Panc1 (cell line): Measurements from ENCODE around the gene DDX24. TPM values are rescaled to one million over a fixed set of nuclear protein-coding genes. Genes with fewer than 3 reads are reported as not detected.

ENCODE experiments used
- ATAC-seq: fragments of 200-7000 bp; cut with Tn5 transposase; 2 replicates; pipeline ENCODE4 v1.9.1; 2020; ENCODE audit warnings: mild to moderate bottlenecking, moderate library complexity
- Bru-seq: library from RNA; stranded (reverse); fragments of 400-500 nt; gene quantifications from one replicate; lab custom pipeline; 2021; lab: Mats Ljungman, UMichigan
- BruChase-seq, 2 experiments: library from RNA; stranded (reverse); fragments of 400-500 nt; gene quantifications; one replicate each; lab custom pipeline; 2021; lab: Mats Ljungman, UMichigan
- BruUV-seq: library from RNA; stranded (reverse); fragments of 400-500 nt; replicated peaks from 2 replicates; lab custom pipeline; 2021; lab: Mats Ljungman, UMichigan
- CTCF ChIA-PET: fragments of 300-600 bp; sonication (Branson Sonifier 250); formaldehyde crosslinking; loops from one replicate; lab custom pipeline; 2022; ENCODE audit warnings: antibody characterized with exemption; lab: Charles Lee
- POLR2A ChIA-PET: fragments of 300-600 bp; sonication (Branson Sonifier 250); formaldehyde crosslinking; loops from one replicate; lab custom pipeline; 2022; ENCODE audit warnings: antibody characterized with exemption; lab: Charles Lee
- DNase-seq: peaks from one replicate; pipeline ENCODE4 v3.0.0-alpha.2; 2010; ENCODE audit warnings: low read depth, low spot score
- H3K27ac ChIP-seq: 2 replicates; pipeline ENCODE4 v1.5.1; 2011; ENCODE audit warnings: mild to moderate bottlenecking, low read length, inconsistent platforms
- H3K27me3 ChIP-seq: fragments of 200-500 bp; sonication (Bioruptor generic); 2 replicates; pipeline ENCODE4 v1.6.0; 2014; ENCODE audit warnings: low read length, inconsistent platforms; ENCODE audit not compliant: control insufficient read depth, insufficient read depth
- H3K36me3 ChIP-seq: fragments of 200-500 bp; sonication (Bioruptor generic); 2 replicates; pipeline ENCODE4 v1.5.1; 2014; ENCODE audit warnings: inconsistent platforms, mild to moderate bottlenecking, low read length, moderate library complexity; ENCODE audit not compliant: control insufficient read depth, insufficient read depth
- H3K4me1 ChIP-seq: 2 replicates; pipeline ENCODE4 v1.5.1; 2011; ENCODE audit warnings: inconsistent platforms, mild to moderate bottlenecking, low read length, moderate library complexity; ENCODE audit not compliant: control insufficient read depth, insufficient read depth
- H3K4me3 ChIP-seq, 2 experiments: 2 replicates each; pipeline ENCODE4 v1.5.1; 2011 to 2012; ENCODE audit warnings: low read depth in 2 of 2, low read length in 2 of 2, mild to moderate bottlenecking in 2 of 2, inconsistent platforms in 1 of 2, moderate library complexity in 1 of 2
- H3K9me3 ChIP-seq: fragments of 200-500 bp; sonication (Bioruptor generic); 2 replicates; pipeline ENCODE4 v1.5.1; 2014; ENCODE audit warnings: low read depth, mild to moderate bottlenecking, inconsistent platforms, low read length, moderate library complexity; ENCODE audit not compliant: control insufficient read depth, insufficient read depth
- CTCF ChIP-seq: fragments of 450-650 bp; IDR thresholded peaks from 2 replicates; pipeline ENCODE4 v1.5.1; 2017; ENCODE audit warnings: mild to moderate bottlenecking
- POLR2AphosphoS5 ChIP-seq: IDR thresholded peaks from 2 replicates; pipeline ENCODE4 v1.6.1; 2012; ENCODE audit warnings: mild to moderate bottlenecking, low read depth, low read length, moderate library complexity
- REST ChIP-seq, 2 experiments: IDR thresholded peaks; 2 replicates each; pipeline ENCODE4 v1.6.1; 2011 to 2012; ENCODE audit warnings: low read depth in 2 of 2, control low read depth in 1 of 2, low read length in 1 of 2, mild to moderate bottlenecking in 1 of 2, moderate library complexity in 1 of 2; ENCODE audit not compliant: insufficient read depth in 1 of 2
- SIN3A ChIP-seq: IDR thresholded peaks from 2 replicates; pipeline ENCODE4 v1.6.1; 2012; ENCODE audit warnings: low read depth, mild to moderate bottlenecking, low read length, moderate library complexity, borderline replicate concordance; ENCODE audit not compliant: insufficient read depth
- TCF7L2 ChIP-seq: IDR thresholded peaks from 2 replicates; pipeline ENCODE4 v1.6.1; 2011; ENCODE audit warnings: mild to moderate bottlenecking, low read depth, low read length, inconsistent platforms
- in situ Hi-C: cut with HindIII; loops from 2 replicates; pipeline ENCODE4 v1.10.0; 2016; ENCODE audit warnings: low sequenced_read_pairs, low pct_unique_long_range_greater_than_20kb
- intact Hi-C: fragments of 100-400 bp; cut with micrococcal nuclease; formaldehyde crosslinking; loops from one replicate; pipeline ENCODE4 v1.10.0; 2022; ENCODE audit not compliant: unreplicated experiment
- long read RNA-seq: library from polyadenylated mRNA; unstranded; transcript quantifications from one replicate; pipeline ENCODE4 v2.0.0, GENCODE V29; 2021; ENCODE audit not compliant: unreplicated experiment
- polyA plus RNA-seq: library from polyadenylated mRNA; unstranded; fragments of >200 nt; gene quantifications from one replicate; pipeline ENCODE4 v1.2.1, GENCODE V29; 2012; ENCODE audit warnings: missing spikeins; ENCODE audit not compliant: insufficient read length
- total RNA-seq: library from RNA; stranded (reverse); gene quantifications from one replicate; pipeline ENCODE4 v1.2.1, GENCODE V29; 2021; ENCODE audit not compliant: unreplicated experiment

Gene DDX24
- total RNA-seq (103 TPM), Bru-seq, nascent RNA (percentile 79 among the genes with signal in this experiment), BruChase-seq, experiment 1, labeled RNA remaining after a 2-hour chase (percentile 76 among the genes with signal in this experiment), BruChase-seq, experiment 2, labeled RNA remaining after a 6-hour chase (percentile 88 among the genes with signal in this experiment)
- 59.2 TPM for polyA plus RNA-seq
- long read RNA-seq, full-length matches to known transcripts, result 104 of 124 reads
- long read RNA-seq, partial matches to known transcripts, result 13 of 124 reads
- long read RNA-seq, other reads (novel, unspliced or antisense), result 7 of 124 reads

- ChIA-PET POLR2A (interaction anchor here (0.6 to 0.7 kb wide), 2 partner anchors 31 to 71 kb away, joined by 3 read pairs; no protein-coding TSS in a partner anchor), CTCF (no interaction called here)
- peaks cover 14% of the 10 kb centered on the region for H3K36me3 ChIP-seq
- peak within 1 kb of the TSS; percentile 82 for H3K27ac ChIP-seq
- peaks cover 8% of the 10 kb centered on the region for H3K4me1 ChIP-seq
- ATAC-seq, result peak; percentile 100
- no TSS peak for BruUV-seq
- no peaks in the 10 kb centered on the region for H3K27me3 ChIP-seq
- no peak for TF ChIP-seq CTCF
- peak; percentile 70 for TF ChIP-seq POLR2AphosphoS5
- TF ChIP-seq SIN3A, result no peak
- no peak for TF ChIP-seq REST (IDR thresholded peaks at IDR 0.05; ENCODE audit: insufficient read depth in 1 of 2, low read depth in 2 of 2, low read length in 1 of 2)
- no peak for TF ChIP-seq TCF7L2
- intact Hi-C loops (no loop called here), in situ Hi-C loops (no loop called here)
- H3K4me3 ChIP-seq, result peak within 1 kb of the TSS; percentile 84 to 96
- peaks cover 18% of the 10 kb centered on the region; the same call in 1 of the 2 replicates for H3K9me3 ChIP-seq
- peak; percentile 61 for DNase-seq
These were observed at the start of gene DDX24, which contains the start of gene IFI27L1 for GRCh38 chr14:94080621-94081385. Gene DDX24, minus strand, starts transcription at chr14:94081202. Its CDS starts 1,460 bp downstream, at chr14:94079742. Gene IFI27L1, plus strand, starts transcription at chr14:94081310. Its CDS starts 15,628 bp downstream, at chr14:94096938.

- Histone ChIP-seq H3K36me3 (no peaks in the 10 kb centered on the region), H3K9me3 (no peaks in the 10 kb centered on the region), H3K4me3 (peak overlapping the region; percentile 47 to 68), H3K27me3 (no peaks in the 10 kb centered on the region), H3K4me1 (peaks cover 4% of the 10 kb centered on the region), H3K27ac (no peak overlapping the region)
- POLR2A ChIA-PET, result no interaction called here
- ATAC-seq (no peak), DNase-seq (no peak)
- no peak for TF ChIP-seq CTCF
- TF ChIP-seq REST (IDR thresholded peaks at IDR 0.05; ENCODE audit: insufficient read depth in 1 of 2, low read depth in 2 of 2, low read length in 1 of 2), result no peak
- TF ChIP-seq TCF7L2, result no peak
- no peak for TF ChIP-seq POLR2AphosphoS5
- no peak for TF ChIP-seq SIN3A
- CTCF ChIA-PET, result interaction anchor here (0.5 to 0.6 kb wide), 2 partner anchors 26 to 62 kb away, joined by 3 to 4 read pairs; no protein-coding TSS in a partner anchor
- BruUV-seq, result no TSS peak
- intact Hi-C loops, result loop anchor here (5.0 to 10.0 kb wide), 3 partner anchors 52 to 195 kb away; no protein-coding TSS in a partner anchor
- in situ Hi-C loops, result no loop called here
These were observed 48.9 kb upstream of the DDX24 start for GRCh38 chr14:94129758-94130414.
